Gastroesophageal sphincter (tissue), 4 donors: ENCODE results near the gene TRPV2. TPM values are rescaled to one million over a fixed set of nuclear protein-coding genes. Genes with fewer than 3 reads are reported as not detected.

Source experiments
- ATAC-seq: fragments of 150-250 bp; one replicate; pipeline ENCODE4 v1.9.1; 2016; ENCODE audit warnings: mild to moderate bottlenecking, moderate library complexity
- H3K27ac ChIP-seq, 4 donors: fragments of 200-600 bp; sonication (generic) in 3 of 4; 1 replicate in 3 of 4; 2 replicates in 1 of 4; pipeline ENCODE4 v1.5.1; 2016 to 2019
- H3K27me3 ChIP-seq: fragments of 200-600 bp; sonication (generic); one replicate; pipeline ENCODE4 v1.5.1; 2019
- H3K36me3 ChIP-seq, 2 donors: fragments of 200-600 bp; sonication (generic); one replicate each; pipeline ENCODE4 v1.5.1; 2019; ENCODE audit warnings: control low read depth in 1 of 2
- H3K4me1 ChIP-seq, 3 donors: fragments of 200-600 bp; sonication (generic); 1 replicate in 2 of 3; 2 replicates in 1 of 3; pipeline ENCODE4 v1.5.1; 2016 to 2019; ENCODE audit warnings: control low read depth in 2 of 3
- H3K4me3 ChIP-seq, 2 donors: fragments of 200-600 bp; sonication (generic); one replicate each; pipeline ENCODE4 v1.5.1; 2019; ENCODE audit warnings: mild to moderate bottlenecking in 1 of 2, moderate library complexity in 1 of 2
- H3K9me3 ChIP-seq, 3 donors: fragments of 200-600 bp; sonication (generic); one replicate each; pipeline ENCODE4 v1.5.1; 2017 to 2019; ENCODE audit warnings: control low read depth in 2 of 3
- EP300 ChIP-seq: sonication (generic); formaldehyde crosslinking; IDR thresholded peaks from one replicate; pipeline ENCODE4 v1.6.1; 2017; ENCODE audit warnings: antibody characterized with exemption, mild to moderate bottlenecking
- POLR2A ChIP-seq, 2 donors: fragments of 450-650 bp; IDR thresholded peaks; one replicate each; pipeline ENCODE4 v1.6.1; 2017; ENCODE audit warnings: antibody characterized with exemption in 2 of 2, mild to moderate bottlenecking in 2 of 2, moderate library complexity in 1 of 2
- POLR2AphosphoS5 ChIP-seq: sonication (generic); formaldehyde crosslinking; IDR thresholded peaks from one replicate; pipeline ENCODE4 v1.6.1; 2017; ENCODE audit warnings: antibody characterized with exemption
- WGBS, 2 donors: methylation state at CpG; one replicate each; pipeline ENCODE4 v1.1.5; 2018; ENCODE audit warnings: low coverage in 1 of 2; 5-methylcytosine and 5-hydroxymethylcytosine counted together
- total RNA-seq, 4 donors: library from RNA; depleted of rRNA; stranded (reverse); fragments of >200 nt; gene quantifications; one replicate each; pipeline ENCODE4 v1.1.0, GENCODE V29; 2016
- TF ChIP-seq, protein P1 (sequence below), 4 experiments: fragments of 200-600 bp in 2 of 4; fragments of 450-650 bp in 2 of 4; sonication (generic) in 1 of 4; IDR thresholded peaks; one replicate each; pipeline ENCODE4 v1.5.1; 2017 to 2019; ENCODE audit warnings: antibody characterized with exemption in 4 of 4, mild to moderate bottlenecking in 2 of 4, moderate library complexity in 2 of 4

The TRPV2 gene
- total RNA-seq, 4 donors from 2014 or later, result 6.5 to 15.5 (median 11.6) TPM

DNA sequence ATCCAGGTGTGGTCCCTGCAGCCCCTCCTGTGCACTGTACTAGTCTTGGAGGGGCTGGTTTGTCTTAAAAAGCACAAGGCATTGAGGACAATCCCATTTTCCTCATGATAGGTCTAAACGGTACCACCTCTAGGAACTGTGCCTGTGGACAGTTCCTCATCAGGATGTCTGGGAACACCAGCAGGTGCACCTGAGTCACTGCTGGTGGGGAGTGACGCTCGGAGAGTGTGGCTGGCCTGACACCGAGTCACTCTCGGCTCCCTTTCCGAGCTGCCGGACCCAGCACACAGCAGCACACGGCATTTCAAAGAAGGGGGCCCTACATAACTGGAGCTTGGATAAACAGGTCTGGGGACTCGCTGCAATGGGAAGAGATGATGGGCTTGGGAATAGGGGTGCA lies 51.0 kb downstream of the TRPV2 start:
- 82 to 97% methylated on average over 6 to 8 of the region's 9 CpGs for WGBS, 2 donors
- H3K27me3 ChIP-seq, result no peaks in the 10 kb centered on the region
- no peak overlapping the region for H3K4me3 ChIP-seq
- ATAC-seq, result no peak
- H3K27ac ChIP-seq, result no peak overlapping the region
- no peak for TF ChIP-seq EP300
- TF ChIP-seq, protein P1, sequence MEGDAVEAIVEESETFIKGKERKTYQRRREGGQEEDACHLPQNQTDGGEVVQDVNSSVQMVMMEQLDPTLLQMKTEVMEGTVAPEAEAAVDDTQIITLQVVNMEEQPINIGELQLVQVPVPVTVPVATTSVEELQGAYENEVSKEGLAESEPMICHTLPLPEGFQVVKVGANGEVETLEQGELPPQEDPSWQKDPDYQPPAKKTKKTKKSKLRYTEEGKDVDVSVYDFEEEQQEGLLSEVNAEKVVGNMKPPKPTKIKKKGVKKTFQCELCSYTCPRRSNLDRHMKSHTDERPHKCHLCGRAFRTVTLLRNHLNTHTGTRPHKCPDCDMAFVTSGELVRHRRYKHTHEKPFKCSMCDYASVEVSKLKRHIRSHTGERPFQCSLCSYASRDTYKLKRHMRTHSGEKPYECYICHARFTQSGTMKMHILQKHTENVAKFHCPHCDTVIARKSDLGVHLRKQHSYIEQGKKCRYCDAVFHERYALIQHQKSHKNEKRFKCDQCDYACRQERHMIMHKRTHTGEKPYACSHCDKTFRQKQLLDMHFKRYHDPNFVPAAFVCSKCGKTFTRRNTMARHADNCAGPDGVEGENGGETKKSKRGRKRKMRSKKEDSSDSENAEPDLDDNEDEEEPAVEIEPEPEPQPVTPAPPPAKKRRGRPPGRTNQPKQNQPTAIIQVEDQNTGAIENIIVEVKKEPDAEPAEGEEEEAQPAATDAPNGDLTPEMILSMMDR (IDR thresholded peaks at IDR 0.05), result no peak
- TF ChIP-seq POLR2AphosphoS5, result no peak
- no peak for TF ChIP-seq POLR2A (IDR thresholded peaks at IDR 0.05)
- no peaks in the 10 kb centered on the region for H3K9me3 ChIP-seq
- H3K36me3 ChIP-seq, result peaks cover 0 to 11% of the 10 kb centered on the region in 2 donors
- peaks cover 0 to 52% (median 7%) of the 10 kb centered on the region in 3 donors for H3K4me1 ChIP-seq

DNA sequence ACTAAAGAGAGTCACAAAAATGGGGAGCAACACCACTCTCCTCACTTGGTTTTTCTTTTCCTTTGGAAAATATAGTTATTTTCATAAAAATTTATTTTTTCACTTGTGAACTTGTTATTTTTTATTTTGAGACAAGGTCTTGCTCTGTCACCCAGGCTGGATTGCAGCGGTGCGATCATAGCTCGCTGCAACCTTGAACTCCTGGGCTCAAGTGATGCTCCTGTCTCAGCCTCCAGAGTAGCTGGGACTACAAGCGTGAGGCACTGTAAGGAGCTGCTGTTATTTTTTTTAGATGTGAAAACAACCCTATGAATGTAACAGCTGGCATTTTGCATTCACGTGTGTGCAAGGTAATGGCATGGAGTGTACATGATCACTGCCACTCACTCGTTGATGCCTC lies 51.7 kb downstream of the TRPV2 start:
- WGBS, 2 donors, result 91 to 98% methylated on average over 3 to 6 of the region's 6 CpGs

DNA sequence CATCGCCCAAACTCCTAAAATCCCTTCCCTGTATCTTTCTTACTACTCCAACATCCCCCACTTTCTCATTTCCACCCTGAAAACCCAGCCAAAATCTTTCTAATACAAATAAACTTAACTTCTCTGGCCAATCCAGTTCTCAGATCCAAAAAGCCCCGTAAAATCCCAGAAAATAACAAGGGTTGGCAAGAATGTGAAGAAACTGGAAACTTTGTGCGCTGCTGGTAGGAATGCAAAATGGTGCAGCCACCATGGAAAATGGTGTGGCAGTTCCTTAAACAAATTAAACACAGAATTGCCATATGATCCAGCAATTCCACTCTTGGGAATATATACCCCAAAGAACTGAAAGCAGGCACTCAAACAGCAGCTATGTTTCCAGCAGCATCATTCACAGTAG lies 52.5 kb downstream of the TRPV2 start:
- no peaks in the 10 kb centered on the region for H3K36me3 ChIP-seq
- H3K9me3 ChIP-seq, result no peaks in the 10 kb centered on the region
- no peak overlapping the region for H3K4me3 ChIP-seq
- H3K27ac ChIP-seq, result no peak overlapping the region
- TF ChIP-seq EP300, result no peak
- no peak for TF ChIP-seq POLR2AphosphoS5
- TF ChIP-seq POLR2A (IDR thresholded peaks at IDR 0.05), result no peak
- TF ChIP-seq, protein P1 (IDR thresholded peaks at IDR 0.05), result no peak
- 52 to 74% methylated on average over 3 of the region's 3 CpGs for WGBS, 2 donors
- ATAC-seq, result no peak
- peaks cover 0 to 43% (median 7%) of the 10 kb centered on the region in 3 donors for H3K4me1 ChIP-seq
- H3K27me3 ChIP-seq, result no peaks in the 10 kb centered on the region

More for the DNA sequence above, 51.7 kb downstream of the TRPV2 start:
- no peaks in the 10 kb centered on the region for H3K27me3 ChIP-seq
- no peaks in the 10 kb centered on the region for H3K9me3 ChIP-seq
- H3K4me1 ChIP-seq, result peaks cover 0 to 51% (median 7%) of the 10 kb centered on the region in 3 donors
- H3K4me3 ChIP-seq, result no peak overlapping the region
- TF ChIP-seq POLR2A (IDR thresholded peaks at IDR 0.05) (no peak), EP300 (no peak), POLR2AphosphoS5 (no peak)
- TF ChIP-seq, protein P1 (IDR thresholded peaks at IDR 0.05), result no peak
- H3K27ac ChIP-seq, result no peak overlapping the region
- ATAC-seq, result no peak
- H3K36me3 ChIP-seq, result peaks cover 0 to 5% of the 10 kb centered on the region in 2 donors

DNA sequence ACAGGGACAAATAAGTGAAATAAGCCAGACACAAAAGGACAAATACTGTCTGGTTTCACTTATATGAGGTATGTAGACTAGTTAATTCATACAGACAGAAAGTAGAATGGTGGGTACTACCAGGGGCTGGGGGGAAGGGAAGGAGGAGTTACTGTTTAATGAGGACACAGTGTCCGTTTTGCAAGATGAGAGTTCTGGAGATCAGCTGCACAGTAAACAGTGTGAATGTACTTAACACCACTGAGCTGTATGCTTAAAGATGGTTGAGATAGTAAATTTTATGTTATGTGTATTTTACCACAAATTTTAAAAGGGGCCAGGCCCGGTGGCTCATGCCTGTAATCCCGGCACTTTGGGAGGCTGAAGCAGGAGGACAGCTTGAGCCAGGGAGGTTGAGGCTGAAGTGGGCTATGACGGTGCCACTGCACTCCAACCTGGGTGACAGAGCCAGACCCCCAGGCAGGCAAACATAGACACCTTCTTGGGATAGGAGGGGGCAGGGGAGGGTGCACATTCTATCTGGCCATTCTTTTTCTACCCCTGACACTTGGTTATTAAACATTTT lies 53.1 kb downstream of the TRPV2 start:
- no peaks in the 10 kb centered on the region for H3K36me3 ChIP-seq
- H3K27me3 ChIP-seq, result no peaks in the 10 kb centered on the region
- TF ChIP-seq EP300 (no peak), POLR2A (IDR thresholded peaks at IDR 0.05) (no peak), POLR2AphosphoS5 (no peak)
- TF ChIP-seq, protein P1 (IDR thresholded peaks at IDR 0.05), result no peak
- no peaks in the 10 kb centered on the region for H3K9me3 ChIP-seq
- H3K27ac ChIP-seq, result no peak overlapping the region
- H3K4me1 ChIP-seq, result peaks cover 0 to 36% (median 7%) of the 10 kb centered on the region in 3 donors
- no peak for ATAC-seq
- WGBS, 2 donors, result 87 to 90% methylated on average over 4 of the region's 4 CpGs
- H3K4me3 ChIP-seq, result no peak overlapping the region

DNA sequence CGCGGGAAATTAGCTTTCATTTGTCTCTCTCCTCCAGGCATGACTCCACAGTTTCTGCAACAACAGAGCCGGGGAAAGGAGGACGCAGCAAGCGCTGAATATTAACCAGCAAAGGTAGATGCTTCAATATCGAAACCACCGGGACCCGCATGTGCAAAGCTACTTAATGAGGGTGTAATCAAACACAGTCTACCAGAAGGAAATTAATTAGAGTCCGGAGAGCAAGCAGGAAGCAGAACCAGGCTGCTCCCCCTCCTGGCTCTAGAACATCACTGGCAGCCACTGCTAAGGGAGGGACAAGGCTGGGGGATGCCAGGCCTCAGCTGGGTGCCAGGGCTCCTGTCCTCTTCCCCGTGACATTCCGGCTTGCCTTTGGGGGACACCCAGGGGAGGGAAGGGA lies 54.9 kb downstream of the TRPV2 start:
- peaks cover 0 to 23% (median 7%) of the 10 kb centered on the region in 3 donors for H3K4me1 ChIP-seq
- ATAC-seq, result no peak
- H3K4me3 ChIP-seq, result no peak overlapping the region
- no peaks in the 10 kb centered on the region for H3K27me3 ChIP-seq
- no peaks in the 10 kb centered on the region for H3K36me3 ChIP-seq
- peak overlapping the region in 2 of 4 donors; percentile 21 to 47 for H3K27ac ChIP-seq
- 68% methylated on average over 5 of the region's 11 CpGs; no CpG with 5 or more reads in 1 of the 2 donors for WGBS, 2 donors
- H3K9me3 ChIP-seq, result no peaks in the 10 kb centered on the region
- TF ChIP-seq, protein P1 (IDR thresholded peaks at IDR 0.05), result peak in 1 of 4 experiments; percentile 15
- no peak for TF ChIP-seq EP300
